GM18519 (cell line): Measurements from ENCODE around the gene XXYLT1.

Source experiments
- ATAC-seq: cut with Tn5 transposase; IDR thresholded peaks from one replicate; pipeline ENCODE4 v1.9.1; 2021; ENCODE audit warnings: mild to moderate bottlenecking, moderate library complexity; ENCODE audit not compliant: unreplicated experiment, low FRiP score

XXYLT1 gene

DNA sequence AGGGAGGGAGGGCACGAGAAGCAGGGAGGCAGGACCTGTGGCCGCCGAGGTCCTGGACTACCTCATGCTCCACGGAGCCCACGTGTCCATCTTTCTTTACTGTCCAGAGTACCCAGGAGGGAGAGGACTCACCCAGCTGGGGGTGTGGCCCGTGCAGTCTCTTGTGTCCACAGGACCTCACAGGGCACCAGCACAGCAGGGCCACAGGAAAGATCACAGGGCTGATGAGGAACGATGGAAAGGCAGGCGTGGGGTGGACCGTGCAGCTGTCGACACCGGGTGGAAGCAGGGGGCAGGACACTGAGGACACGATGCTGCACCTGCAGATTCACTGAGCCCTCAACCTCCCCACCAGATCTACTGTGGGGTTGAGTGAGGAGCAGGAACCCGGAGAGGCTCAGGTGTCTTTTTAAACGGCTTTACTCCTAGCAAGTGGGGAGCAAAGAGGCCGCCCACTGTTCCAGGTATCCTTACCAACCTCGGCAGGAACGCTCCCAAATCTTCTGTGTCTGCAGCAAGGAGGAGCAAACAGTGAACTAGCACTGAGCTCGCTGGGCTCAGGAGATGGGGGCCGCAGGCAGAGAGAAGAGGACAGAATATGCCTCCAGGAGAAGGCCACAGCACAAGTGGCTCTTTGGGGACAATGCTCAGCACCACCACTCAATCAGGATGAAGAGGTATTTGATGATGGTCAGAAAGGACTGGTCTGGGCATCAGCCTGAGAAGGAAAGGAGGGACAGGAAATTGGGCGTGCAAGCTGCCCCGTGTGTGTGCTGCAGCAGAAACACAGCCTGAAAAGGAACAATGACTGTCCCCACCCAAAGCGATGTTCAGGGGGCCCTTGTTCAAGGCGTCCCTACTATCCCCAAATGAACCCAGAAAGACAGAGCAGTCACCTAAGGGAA lies 198.8 kb downstream of the XXYLT1 start:
- no peak for ATAC-seq

DNA sequence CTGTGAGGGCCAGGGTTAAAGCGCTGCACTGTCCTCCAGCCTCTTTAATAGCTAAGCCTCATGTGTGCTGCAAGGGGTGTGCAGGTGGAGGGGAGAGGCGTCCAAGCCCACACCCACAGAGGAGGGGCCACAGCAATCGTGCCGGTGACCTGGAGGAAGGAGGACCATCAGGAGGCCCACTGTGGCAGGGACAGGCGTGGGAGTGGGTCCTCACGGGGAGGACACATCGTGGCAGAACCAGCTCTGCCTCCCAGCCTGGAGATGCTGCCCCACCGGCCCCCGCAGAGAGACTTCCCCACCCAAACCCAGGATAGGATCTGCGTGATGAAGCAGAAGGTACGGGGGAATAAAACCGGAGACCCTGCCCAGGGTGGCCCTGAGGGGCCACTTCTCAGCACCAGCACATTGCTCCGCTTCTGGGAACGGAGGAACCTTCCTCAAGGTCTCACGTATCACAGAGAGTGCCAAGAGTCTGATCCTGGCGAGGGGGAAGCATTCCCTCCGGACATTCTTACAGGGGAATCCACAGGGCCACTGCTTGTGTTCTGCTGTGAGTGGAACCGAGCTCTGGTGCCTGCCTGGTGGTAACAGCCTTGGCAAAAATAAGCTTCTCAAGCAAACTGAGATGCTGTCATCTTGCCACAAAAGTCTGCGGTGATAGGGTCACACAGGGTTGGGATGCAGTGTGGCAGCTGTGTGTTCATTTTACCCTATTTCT lies 199.8 kb downstream of the XXYLT1 start:
- no peak for ATAC-seq

DNA sequence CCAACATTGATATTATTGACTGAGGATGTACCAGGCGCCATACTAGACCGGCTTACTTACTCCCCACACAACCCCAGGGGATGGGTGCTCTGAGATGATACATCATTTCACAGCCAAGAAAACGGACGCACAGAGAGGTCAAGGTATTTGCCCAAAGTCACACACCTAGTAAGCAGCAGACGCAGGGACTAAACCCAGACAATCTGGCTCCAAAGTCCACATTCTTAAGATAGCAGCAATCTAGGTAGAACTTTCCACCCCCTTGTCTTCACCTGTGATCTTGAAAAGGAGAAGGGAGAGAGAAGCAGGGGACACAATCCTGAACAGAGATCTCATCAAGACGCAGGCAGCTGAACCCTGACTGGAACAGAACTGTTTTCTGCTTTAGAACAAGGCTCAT lies 200.6 kb downstream of the XXYLT1 start:
- ATAC-seq = no peak

DNA sequence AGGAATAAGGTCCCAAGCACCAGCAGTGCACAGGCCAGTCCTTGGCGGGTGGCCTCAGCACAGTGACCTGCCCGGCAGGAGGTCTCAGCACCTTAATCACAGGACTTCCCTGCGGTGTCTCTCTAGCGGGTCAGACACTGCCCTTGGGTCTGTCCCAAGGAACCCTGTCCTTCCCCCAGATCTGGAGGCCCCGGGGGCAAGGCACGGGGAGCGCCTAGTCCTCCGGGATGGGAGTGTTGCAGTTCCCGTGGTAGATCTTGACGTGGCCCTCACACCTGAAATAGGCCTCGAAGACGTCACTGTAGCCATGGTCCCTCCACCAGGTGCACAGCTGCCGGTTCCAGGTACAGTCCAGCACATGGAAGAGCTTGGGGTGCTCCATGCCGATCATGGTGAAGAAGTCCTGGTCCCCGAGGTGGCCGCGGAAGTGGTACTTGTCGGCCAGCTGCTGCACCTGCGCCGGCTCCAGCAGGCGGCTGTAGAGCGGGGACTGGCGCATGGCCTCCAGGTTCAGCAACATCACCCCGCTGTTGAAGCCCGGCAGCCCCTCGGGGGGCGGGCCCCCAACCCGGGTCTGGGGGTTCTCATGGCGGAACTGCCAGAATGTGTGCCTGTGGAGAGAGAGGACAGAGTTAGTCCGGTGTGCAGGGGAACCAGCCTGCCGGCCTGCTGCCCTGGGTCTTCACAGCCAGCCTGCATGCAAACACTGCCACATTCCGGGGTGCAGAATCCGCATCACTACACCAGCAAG lies 201.3 kb downstream of the XXYLT1 start:
- no peak for ATAC-seq

DNA sequence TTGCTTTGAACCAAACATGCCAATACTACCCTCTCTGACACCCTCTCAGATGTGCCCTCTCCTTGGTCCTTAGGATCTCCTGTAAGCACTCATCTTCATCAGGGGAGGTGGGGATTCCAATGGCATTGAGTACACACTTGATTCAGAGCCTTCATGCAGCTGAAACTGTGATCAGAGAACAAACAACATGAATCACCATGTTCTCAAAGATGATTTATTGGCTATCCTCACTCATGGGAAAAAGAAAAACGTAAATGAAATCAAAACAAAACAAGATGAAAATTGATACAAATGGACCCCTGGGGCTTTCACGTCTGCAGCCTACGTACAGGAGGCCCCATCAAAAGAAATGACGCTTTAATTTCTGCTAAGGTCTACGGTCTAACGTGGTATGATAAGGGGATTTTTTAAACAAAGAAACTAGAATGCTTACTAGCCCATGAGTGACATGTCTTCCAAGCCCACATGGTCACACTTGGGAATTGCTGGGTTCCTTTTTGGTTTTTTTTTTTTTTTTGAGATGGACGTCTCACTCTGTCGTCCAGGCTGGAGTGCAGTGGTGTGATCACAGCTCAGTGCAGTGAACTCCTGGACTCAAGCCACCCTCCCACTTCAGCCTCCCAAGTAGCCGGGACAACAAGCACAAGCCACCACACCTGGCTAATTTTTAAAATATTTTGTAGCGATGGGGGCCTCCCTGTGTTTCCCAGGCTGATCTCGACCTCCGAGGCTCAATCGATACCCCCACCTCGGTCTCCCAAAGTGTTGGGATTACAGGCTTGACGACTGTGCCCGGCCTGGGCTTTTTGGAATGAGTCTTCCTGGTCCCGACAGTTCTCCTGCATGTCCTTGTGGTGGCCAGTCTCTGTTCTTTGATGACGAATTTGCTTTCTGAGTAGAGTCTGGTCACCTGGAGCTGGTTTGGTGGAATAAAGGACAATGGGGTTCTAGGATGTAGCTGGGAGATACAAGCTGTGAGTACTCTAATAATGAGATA lies 202.6 kb downstream of the XXYLT1 start:
- ATAC-seq = no peak

DNA sequence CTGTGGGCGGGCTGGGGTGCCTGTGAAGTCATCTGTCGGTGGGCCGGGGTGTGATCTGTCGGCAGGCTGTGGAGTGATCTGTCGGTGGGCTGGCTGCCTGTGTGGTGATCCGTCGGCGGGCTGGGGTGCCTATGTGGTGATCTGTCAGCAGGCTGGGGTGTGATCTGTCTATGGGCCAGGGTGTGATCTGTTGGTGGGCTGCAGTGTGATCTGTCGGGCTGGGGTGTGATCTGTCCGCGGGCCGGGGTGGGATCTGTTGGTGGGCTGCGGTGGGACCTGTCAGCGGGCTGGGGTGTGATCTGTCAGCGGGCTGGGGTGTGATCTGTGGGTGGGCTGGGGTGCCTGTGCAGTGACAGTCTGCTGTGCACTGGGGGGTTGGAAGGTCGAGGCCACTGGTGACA lies 204.5 kb downstream of the XXYLT1 start:
- ATAC-seq = no peak

DNA sequence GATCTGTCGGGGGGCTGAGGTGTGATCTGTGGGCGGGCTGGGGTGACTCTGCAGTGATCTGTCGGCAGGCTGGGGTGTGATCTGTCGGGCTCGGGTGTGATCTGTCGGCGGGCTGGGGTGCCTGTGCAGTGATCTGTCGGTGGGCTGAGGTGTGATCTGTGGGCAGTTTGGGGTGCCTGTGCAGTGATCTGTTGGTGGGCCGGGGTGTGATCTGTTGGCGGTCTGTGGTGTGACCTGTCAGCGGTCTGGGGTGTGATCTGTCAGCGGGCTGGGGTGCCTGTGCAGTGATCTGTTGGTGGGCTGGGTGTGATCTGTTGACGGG lies 205.1 kb downstream of the XXYLT1 start:
- no peak for ATAC-seq

DNA sequence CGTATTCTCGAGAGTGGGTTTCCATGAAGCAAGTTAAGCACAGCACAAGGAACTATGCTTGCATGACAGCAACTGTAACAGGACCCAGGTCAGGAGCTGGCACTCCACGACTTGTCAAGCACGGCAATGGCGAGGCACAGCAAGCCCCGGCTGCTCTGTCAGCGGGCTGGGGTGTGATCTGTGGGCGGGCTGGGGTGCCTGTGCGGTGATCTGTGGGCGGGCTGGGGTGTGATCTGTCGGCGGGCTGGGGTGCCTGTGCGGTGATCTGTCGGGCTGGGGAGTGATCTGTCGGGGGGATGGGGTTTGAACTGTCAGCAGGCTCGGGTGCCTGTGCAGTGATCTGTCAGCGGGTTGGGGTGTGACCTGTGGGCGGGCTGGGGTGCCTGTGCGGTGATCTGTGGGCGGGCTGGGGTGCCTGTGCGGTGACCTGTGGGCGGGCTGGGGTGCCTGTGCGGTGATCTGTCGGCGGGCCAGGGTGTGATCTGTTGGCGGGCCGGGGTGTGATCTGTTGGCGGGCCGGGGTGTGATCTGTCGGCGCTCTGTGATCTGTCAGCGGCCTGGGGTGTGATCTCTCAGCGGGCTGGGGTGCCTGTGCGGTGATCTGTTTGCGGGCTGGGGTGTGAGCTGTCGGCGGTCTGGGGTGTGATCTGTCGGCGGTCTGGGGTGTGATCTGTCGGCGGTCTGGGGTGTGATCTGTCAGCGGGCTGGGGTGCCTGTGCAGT lies 205.7 kb downstream of the XXYLT1 start:
- ATAC-seq = no peak

DNA sequence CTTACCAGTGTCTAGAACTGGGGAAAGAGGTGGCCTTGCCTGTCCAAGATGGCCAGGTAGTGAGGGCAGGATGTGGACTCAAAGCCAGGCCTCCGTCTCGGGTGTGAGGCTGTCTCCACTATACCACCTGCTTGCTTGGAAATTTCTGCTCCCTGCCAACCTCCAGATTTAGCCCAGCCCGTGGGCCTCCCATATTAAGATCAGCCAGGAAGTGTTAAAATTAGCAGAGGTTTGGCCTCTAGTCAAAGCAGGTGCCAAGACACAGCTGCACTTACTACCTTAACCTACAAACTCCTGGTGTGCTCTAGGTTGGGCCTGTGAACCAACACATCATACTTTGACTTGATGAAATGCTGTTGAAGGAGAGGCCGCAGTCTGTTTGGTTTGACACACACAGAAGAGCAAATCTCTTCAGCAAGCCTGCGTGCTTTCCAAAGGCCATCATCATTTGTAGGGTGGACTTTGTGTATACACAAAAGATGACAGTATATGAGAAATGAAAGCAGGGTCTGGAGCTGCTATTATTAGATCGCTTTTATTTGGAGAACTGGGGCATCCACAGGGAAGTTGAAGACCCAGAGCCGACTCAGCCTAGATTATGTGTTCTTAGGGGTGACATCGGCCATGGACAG lies 206.5 kb downstream of the XXYLT1 start:
- no peak for ATAC-seq

DNA sequence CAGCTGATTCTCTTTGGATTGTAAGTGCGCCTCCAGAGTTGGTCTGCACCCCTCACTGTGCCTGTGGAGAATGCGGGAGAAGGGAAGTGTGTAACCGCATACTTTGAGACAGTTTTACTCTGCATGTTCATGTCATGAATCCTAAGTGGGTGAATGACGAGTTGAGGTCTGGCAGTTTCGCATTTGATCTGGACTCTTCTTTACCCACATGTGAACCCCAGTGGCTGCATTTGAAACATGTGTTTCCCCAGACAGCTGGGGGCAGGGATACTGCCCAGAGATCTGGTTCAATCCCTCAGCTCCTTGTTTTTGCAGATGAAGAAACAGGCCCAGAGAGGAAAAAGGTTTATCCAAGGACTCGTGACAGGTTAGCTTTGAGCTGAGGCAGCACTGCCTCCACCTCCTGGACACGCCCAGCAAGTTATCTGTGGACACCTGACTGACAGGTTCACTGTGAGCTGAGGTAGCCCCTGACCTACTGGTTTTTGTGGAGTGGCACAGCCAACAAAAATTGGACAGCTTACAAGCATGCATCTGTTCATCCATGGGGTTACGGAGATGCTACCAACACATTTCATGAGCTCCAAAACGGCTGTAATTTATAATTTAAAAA lies 207.3 kb downstream of the XXYLT1 start:
- no peak for ATAC-seq

DNA sequence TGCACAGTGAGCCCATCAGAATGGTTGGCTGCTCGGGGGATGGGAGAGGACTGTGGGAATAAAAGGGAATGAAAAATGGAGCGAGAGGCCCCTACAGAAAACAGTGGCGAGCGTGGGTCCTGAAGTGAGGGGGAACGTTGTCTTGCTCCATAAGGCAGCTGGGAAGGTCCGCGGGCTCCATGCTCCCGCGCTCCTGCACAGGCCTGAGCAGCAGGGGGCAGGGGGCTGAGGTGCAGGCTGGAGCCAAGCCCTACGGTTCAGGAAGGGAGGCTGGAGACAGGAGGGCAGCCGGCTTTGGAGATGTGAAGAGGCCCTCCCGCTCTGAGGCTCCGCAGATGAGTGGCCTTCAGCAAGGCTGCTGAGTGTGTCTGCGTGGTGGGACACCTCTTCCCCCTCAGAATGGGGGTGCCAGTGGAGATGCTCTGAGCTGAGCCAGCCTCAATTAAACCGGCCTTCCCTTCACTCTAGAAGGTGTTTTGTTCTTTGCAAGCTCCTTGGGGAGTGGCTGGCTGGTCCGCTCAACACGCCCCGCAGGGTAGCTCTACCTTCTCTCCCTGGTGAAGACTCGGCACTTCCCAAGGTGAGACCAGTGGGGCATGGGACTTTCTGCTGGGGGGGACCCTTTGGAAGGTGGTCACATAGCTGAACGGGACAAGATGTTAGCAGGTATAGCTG lies 208.0 kb downstream of the XXYLT1 start:
- ATAC-seq = no peak

DNA sequence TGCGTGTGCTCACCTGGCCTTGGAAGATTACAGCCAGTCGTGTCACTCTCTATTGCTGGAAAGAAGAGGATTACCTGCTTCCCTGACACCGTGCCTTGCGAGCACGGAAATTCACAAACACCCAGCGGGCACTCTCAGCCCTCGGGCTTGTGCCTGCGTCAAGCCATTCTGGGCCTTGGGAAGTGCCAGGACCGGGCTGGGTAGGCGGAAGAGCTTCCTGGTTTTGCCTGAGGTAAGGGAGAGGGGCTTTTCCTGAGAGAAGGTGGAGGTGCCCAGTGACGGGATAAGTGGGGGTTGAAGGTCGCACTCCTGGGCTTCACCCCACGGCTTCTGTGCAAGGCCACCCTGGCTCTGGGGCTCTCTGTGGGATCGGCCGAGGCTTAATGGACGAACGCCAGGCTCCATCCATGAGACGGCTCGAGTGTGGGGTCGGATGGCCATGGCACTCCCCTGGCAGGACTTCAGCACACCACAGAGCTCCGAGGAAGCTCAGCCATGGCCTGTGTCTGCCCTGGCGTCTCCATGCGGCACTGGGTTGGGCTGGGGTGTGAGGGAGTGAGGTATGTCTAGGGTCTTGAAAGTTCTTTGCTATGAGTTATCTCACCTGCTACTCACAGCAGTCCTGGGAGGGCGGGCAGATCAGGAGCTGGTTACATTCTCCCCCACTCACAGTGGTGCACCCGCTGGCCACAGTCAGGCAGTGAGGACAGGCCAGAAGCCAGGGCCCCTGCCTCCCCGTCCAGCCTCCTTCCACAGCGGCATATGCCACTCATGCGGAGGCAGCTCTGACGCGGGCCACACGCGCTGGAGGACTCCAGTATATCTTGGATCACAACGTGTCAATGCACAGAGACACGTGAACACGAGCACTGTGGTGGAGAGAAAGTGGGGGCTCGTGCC lies 209.0 kb downstream of the XXYLT1 start:
- ATAC-seq = no peak

DNA sequence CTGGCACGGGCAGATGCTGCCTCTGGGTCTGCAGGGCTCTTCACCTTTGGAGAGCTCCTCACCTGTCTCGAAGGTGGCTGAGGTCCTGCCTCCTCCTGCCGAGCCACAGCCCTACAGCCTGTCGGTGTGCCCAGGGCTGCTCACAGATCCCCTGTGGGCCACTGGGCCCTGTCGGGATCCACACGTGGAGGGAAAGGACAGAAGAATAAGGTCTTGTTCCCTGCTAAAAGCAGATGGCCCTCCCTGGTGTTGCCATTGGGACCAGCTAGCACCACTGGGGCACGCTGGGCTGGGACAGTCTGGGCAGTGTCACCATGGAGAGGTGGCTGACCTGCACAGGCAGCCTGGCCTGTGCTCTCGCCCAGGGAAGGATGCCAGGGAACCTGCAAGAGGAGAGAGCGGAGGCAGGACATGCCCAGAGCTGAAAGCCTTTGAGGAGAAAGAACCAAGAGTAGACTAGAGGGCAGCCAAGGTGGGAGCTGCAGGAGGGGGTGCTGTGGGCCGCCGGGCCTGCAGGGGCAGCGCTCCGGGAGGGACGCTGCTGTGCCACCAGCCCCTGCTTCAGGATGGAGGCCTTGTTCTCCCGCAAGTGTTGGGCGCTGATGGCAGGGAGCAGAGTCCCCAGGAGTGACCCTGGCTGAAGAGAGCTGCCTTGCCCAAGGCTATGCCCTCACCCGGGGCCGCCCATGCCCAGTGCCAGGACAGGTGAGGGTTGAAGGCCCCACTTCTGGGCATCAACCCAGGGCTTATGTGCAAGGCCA lies 210.2 kb downstream of the XXYLT1 start:
- no peak for ATAC-seq

DNA sequence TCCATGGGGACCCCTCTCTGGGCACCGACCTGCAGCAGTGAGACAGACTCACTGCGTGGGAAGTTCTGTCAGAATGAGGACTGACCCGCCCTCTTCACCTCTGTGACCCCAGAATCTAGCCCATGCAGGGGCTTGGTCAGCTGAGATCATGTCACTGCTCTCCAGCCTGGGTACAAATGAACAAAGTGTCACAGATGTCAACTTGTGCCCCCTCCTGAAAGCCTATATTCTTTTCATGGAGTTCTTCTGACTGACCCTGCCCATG lies 210.8 kb downstream of the XXYLT1 start:
- no peak for ATAC-seq

DNA sequence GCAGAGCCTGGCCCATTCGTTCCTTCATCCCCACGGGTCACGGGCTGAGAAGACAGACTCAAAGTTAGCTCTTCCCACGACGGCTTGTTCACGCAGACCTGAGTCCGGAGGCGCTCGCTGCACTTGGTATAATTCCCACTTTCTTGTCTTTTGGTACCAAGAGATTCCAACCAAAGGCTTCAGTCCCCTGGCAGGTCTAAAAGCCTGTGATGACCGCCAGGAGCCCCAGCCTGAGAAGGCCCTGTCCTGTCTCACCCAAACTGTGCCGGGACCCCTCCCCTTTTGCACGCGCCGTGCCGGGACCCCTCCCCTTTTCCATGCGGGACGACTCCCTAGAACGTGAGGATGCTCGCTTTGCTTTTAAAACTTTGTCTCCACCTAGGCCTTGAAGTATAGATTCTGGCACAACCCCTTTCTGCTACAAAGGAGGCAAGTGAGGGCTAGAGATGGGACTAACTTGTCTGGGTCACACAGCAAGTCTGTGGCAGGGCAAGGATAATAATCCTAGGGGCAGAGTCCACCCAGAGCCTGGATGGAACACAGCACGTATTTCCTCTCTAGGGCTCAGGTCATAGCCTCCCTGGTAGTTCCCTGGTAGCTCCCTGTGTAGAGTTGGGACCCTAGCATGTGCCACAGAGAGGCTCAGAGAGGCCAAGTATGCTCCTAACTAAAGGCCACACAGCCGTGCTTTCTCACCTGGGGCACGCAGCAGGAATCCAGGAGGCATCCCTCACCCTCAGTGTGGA lies 211.3 kb downstream of the XXYLT1 start:
- ATAC-seq = no peak

DNA sequence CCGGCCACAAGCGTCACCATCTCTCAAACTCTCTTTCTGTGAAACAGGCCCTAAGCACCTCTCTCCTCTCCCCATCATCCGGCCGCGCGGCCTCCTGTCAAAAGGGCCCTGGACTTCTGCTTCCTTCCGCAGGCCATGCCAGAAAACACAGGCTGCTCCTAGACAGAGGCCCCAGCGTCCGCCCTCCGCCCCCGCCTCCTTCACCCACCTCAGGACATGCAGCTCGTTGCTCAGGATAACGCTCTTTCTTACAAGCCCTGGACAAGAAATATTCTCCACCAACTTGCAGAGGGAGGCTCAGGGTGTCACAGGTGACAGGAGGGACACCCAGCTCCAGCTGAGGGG lies 212.0 kb downstream of the XXYLT1 start:
- ATAC-seq = no peak
